GM12878 (cell line): ENCODE measurements around the gene LURAP1L. TPM values are rescaled to one million over a fixed set of nuclear protein-coding genes. Genes with fewer than 3 reads are reported as not detected.

Experiments used
- ATF7 ChIP-seq: fragments of 450-650 bp; IDR thresholded peaks from 2 replicates; pipeline ENCODE4 v1.6.1; 2016; ENCODE audit warnings: low read depth, mild to moderate bottlenecking
- BMI1 ChIP-seq: fragments of 450-650 bp; IDR thresholded peaks from 2 replicates; pipeline ENCODE4 v1.6.1; 2016; ENCODE audit warnings: mild to moderate bottlenecking, moderate library complexity, borderline replicate concordance
- CEBPZ ChIP-seq: fragments of 150-350 bp; IDR thresholded peaks from 2 replicates; pipeline ENCODE4 v1.6.1; 2016; ENCODE audit warnings: low read depth, low read length
- ESRRA ChIP-seq: IDR thresholded peaks from 2 replicates; pipeline ENCODE4 v1.6.1; 2012; ENCODE audit warnings: mild to moderate bottlenecking, low read length, improper control_type of control experiment
- HDAC6 ChIP-seq: fragments of 200-600 bp; sonication (generic); IDR thresholded peaks from one replicate; pipeline ENCODE4 v1.8.0; 2017; ENCODE audit warnings: antibody characterized with exemption; ENCODE audit not compliant: unreplicated experiment
- MAX ChIP-seq: IDR thresholded peaks from 2 replicates; pipeline ENCODE4 v1.6.1; 2012; ENCODE audit warnings: low read depth, low read length, improper control_type of control experiment
- MTA2 ChIP-seq: fragments of 450-650 bp; IDR thresholded peaks from 2 replicates; pipeline ENCODE4 v1.6.1; 2016; ENCODE audit warnings: low read depth, mild to moderate bottlenecking, moderate library complexity
- NR2C1 ChIP-seq: fragments of 450-650 bp; IDR thresholded peaks from 2 replicates; pipeline ENCODE4 v1.6.1; 2017; ENCODE audit warnings: antibody characterized with exemption, mild to moderate bottlenecking, moderate library complexity
- STAT3 ChIP-seq: IDR thresholded peaks from 2 replicates; pipeline ENCODE4 v1.6.1; 2011; ENCODE audit warnings: low read depth, low read length, improper control_type of control experiment
- polyA plus RNA-seq, 11 experiments: library from polyadenylated mRNA; depleted of rRNA in 4 of 11; unstranded in 6 of 11; stranded (reverse) in 5 of 11; fragments of >200 nt; fragmentation: Nextera tagmentation in 4 of 11; fragmentation: Illumina TruSeq in 1 of 11; extraction: Ambion mirVana in 4 of 11; extraction: Trizol in 1 of 11; gene quantifications; 1 replicate in 1 of 11; 2 replicates in 10 of 11; pipeline versions ENCODE4 v1.2.1 to v1.2.3, GENCODE V29; 2011 to 2016; ENCODE audit warnings: inconsistent platforms in 2 of 11, missing spikeins in 2 of 11, low read depth in 1 of 11
- total RNA-seq, 4 experiments: library from RNA; depleted of rRNA in 3 of 4; stranded (reverse); fragments of >200 nt in 3 of 4; fragmentation: Illumina TruSeq in 1 of 4; extraction: Trizol in 1 of 4; gene quantifications; 2 replicates each; pipeline versions ENCODE4 v1.2.1 to v1.2.3, GENCODE V29; 2013 to 2021

The LURAP1L gene
- total and polyA plus RNA-seq, 10 of the 15 experiments (the other 5 are each of a cell fraction or from before 2014, with no cell fraction given) = 0.19 to 3.7 (median 0.69) TPM

DNA sequence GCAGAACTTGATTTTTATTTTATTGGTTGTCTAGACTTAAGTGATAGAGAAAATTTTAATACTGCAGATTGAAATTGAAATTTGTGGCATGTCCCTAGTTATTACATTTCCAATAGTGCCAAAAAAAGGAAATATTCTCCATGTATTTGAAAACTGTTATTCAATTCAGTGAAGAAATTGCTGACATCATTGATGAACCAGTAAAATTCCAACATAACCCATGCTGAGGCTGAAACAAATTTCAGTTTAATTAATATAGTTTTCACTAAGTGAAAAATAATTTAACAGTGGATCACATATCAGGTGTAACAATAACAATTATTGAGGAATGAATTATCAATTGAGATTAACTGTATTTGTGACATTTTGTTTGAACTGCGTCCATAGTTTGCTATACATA is 38.7 kb downstream of the LURAP1L start (continued):
- TF ChIP-seq CEBPZ (no peak), MTA2 (no peak), BMI1 (no peak), HDAC6 (no peak), MAX (no peak), ESRRA (no peak), ATF7 (no peak), STAT3 (no peak), NR2C1 (no peak)
